Ovary (tissue), 9 donors: ENCODE measurements around the gene MAST1. TPM values are rescaled to one million over a fixed set of nuclear protein-coding genes. Genes with fewer than 3 reads are reported as not detected.

ENCODE experiments used
- DNase-seq, 5 donors: peaks; one replicate each; pipeline ENCODE4 v3.0.0-alpha.2; 2019 to 2020
- H3K27ac ChIP-seq, 2 donors: fragments of 200-600 bp; one replicate each; pipeline versions ENCODE4 v1.5.1 to v1.8.0; 2019 to 2022
- H3K27me3 ChIP-seq: fragments of 200-600 bp; one replicate; pipeline ENCODE4 v1.8.0; 2022
- H3K36me3 ChIP-seq: fragments of 200-600 bp; sonication (generic); one replicate; pipeline ENCODE4 v1.5.1; 2019
- H3K4me1 ChIP-seq: one replicate; pipeline ENCODE4 v1.8.1; 2013; ENCODE audit warnings: mild to moderate bottlenecking, moderate library complexity; ENCODE audit not compliant: insufficient read depth
- H3K4me3 ChIP-seq: fragments of 200-600 bp; sonication (generic); one replicate; pipeline ENCODE4 v1.5.1; 2017
- H3K9me3 ChIP-seq, 2 donors: fragments of 200-600 bp in 1 of 2; sonication (generic) in 1 of 2; one replicate each; pipeline versions ENCODE4 v1.5.1 to v1.8.1; 2013 to 2019; ENCODE audit warnings: mild to moderate bottlenecking in 1 of 2, moderate library complexity in 1 of 2
- CTCF ChIP-seq, 3 donors: fragments of 450-650 bp in 2 of 3; fragments of 200-600 bp in 1 of 3; IDR thresholded peaks; one replicate each; pipeline versions ENCODE4 v1.5.1 to v1.8.0; 2016 to 2022; ENCODE audit warnings: antibody characterized with exemption in 3 of 3, mild to moderate bottlenecking in 1 of 3
- EP300 ChIP-seq: sonication (generic); formaldehyde crosslinking; IDR thresholded peaks from one replicate; pipeline ENCODE4 v1.6.1; 2017; ENCODE audit warnings: antibody characterized with exemption
- POLR2A ChIP-seq: fragments of 450-650 bp; IDR thresholded peaks from one replicate; pipeline ENCODE4 v1.6.1; 2017; ENCODE audit warnings: antibody characterized with exemption, mild to moderate bottlenecking, moderate library complexity
- WGBS, 3 donors: extraction: QIAGEN DNeasy Blood & Tissue Kit in 1 of 3; methylation state at CpG; one replicate each; pipeline versions ENCODE4 v1.1.5 to v1.1.7; 2013 to 2017; 5-methylcytosine and 5-hydroxymethylcytosine counted together
- intact Hi-C, 4 donors: fragments of 100-400 bp; cut with DNase I; formaldehyde crosslinking; loops; one replicate each; pipeline versions ENCODE4 v1.11.0 to v1.15.1; 2022 to 2023
- polyA plus RNA-seq, 2 donors: library from polyadenylated mRNA; stranded (reverse); fragments of 200-250 nt in 1 of 2; fragments of 350-450 nt in 1 of 2; fragmentation: Illumina TruSeq in 1 of 2; extraction: RNeasy Lipid Tissue Mini Kit (QIAGEN cat#74804) in 1 of 2; gene quantifications; one replicate each; pipeline ENCODE4 v1.2.3, GENCODE V29; 2013 to 2014
- total RNA-seq, 7 donors: library from RNA; depleted of rRNA in 2 of 7; stranded (reverse); fragments of >200 nt in 2 of 7; fragmentation: NEBNext Ultra II Directional in 3 of 7; extraction: Animal tissue kit (Norgen Biotek cat#: 25700) in 3 of 7; gene quantifications; one replicate each; pipeline versions ENCODE4 v1.1.0 to v1.2.4, GENCODE V29; 2016 to 2023
- donor health status: DM: no; HTN: no; CAD: no; lungs with moderate emphysema.
- donor health status: DM: no; HTN: no; CAD: no.
- donor health status: Bipolar disorder and iron deficiency.
- donor health status: DM: yes; HTN: yes; CAD: no.
- donor health status: DM: no; HTN: no; CAD: no.
- donor health status: DM: yes; HTN: yes; CAD: no.

The MAST1 gene
- total and polyA plus RNA-seq, 9 donors = 0.25 to 2.4 (median 1.1) TPM

GRCh38 chr19:12799742-12800465, 38.4 kb upstream of the MAST1 start:
- H3K9me3 ChIP-seq = no peaks in the 10 kb centered on the region
- TF ChIP-seq CTCF (IDR thresholded peaks at IDR 0.05) = no peak
- TF ChIP-seq POLR2A = no peak
- TF ChIP-seq EP300 = no peak
- DNase-seq = peak in 2 of 5 donors; percentile 25 to 29
- no peak overlapping the region for H3K4me3 ChIP-seq
- peaks cover 4% of the 10 kb centered on the region for H3K4me1 ChIP-seq
- H3K27ac ChIP-seq = no peak overlapping the region
- intact Hi-C loops = loop anchor here (5.0 kb wide), 2 partner anchors 33 to 38 kb away; no protein-coding TSS in a partner anchor
- no peaks in the 10 kb centered on the region for H3K36me3 ChIP-seq
- 83 to 87% (median 83%) methylated on average over 18 of the region's 18 CpGs for WGBS, 3 donors
- no peaks in the 10 kb centered on the region for H3K27me3 ChIP-seq

GRCh38 chr19:12800466-12800770, 37.9 kb upstream of the MAST1 start:
- no peaks in the 10 kb centered on the region for H3K9me3 ChIP-seq
- H3K27ac ChIP-seq = no peak overlapping the region
- H3K4me1 ChIP-seq = peaks cover 4% of the 10 kb centered on the region
- DNase-seq = no peak
- intact Hi-C loops = loop anchor here in 3 of 4 donors (5.0 kb wide), 1 partner anchor 33 kb away; no protein-coding TSS in a partner anchor
- H3K4me3 ChIP-seq = peak overlapping the region; percentile 78
- H3K36me3 ChIP-seq = no peaks in the 10 kb centered on the region
- 50 to 75% (median 73%) methylated on average over 1 of the region's 1 CpG for WGBS, 3 donors
- no peak for TF ChIP-seq CTCF (IDR thresholded peaks at IDR 0.05)
- TF ChIP-seq EP300 = no peak
- TF ChIP-seq POLR2A = no peak
- H3K27me3 ChIP-seq = no peaks in the 10 kb centered on the region

- Histone ChIP-seq H3K4me1 (peaks cover 4% of the 10 kb centered on the region), H3K36me3 (no peaks in the 10 kb centered on the region), H3K9me3 (no peaks in the 10 kb centered on the region), H3K27ac (peak overlapping the region; percentile 44 to 75), H3K27me3 (no peaks in the 10 kb centered on the region), H3K4me3 (peak overlapping the region; percentile 78)
- DNase-seq = peak in 2 of 5 donors; percentile 48 to 54
- intact Hi-C loops = loop anchor here in 3 of 4 donors (5.0 kb wide), 1 partner anchor 34 kb away; no protein-coding TSS in a partner anchor
- WGBS, 3 donors = 2 to 5% (median 4%) methylated on average over 36 to 38 of the region's 38 CpGs
- TF ChIP-seq CTCF (IDR thresholded peaks at IDR 0.05) (peak in 1 of 3 donors; percentile 3), POLR2A (no peak), EP300 (no peak)
Observed at GRCh38 chr19:12800923-12801465, 37.3 kb upstream of the MAST1 start.

GRCh38 chr19:12801466-12802266, 36.6 kb upstream of the MAST1 start, which contains the start of the genes PRDX2 and THSD8:
PRDX2 (minus strand) TSS chr19:12801800; CDS start chr19:12801261, 539 bp downstream.
THSD8 (plus strand) TSS chr19:12802069; CDS start chr19:12802072, 3 bp downstream.
- intact Hi-C loops = loop anchor here in 3 of 4 donors (5.0 kb wide), 1 partner anchor 34 kb away; no protein-coding TSS in a partner anchor
- no peaks in the 10 kb centered on the region for H3K36me3 ChIP-seq
- TF ChIP-seq CTCF (IDR thresholded peaks at IDR 0.05) (peak in 1 of 3 donors; percentile 16), EP300 (no peak), POLR2A (peak; percentile 68)
- H3K27ac ChIP-seq = peak within 1 kb of the TSS; percentile 44 to 75
- no peaks in the 10 kb centered on the region for H3K9me3 ChIP-seq
- peak; percentile 83 to 92 (median 88) for DNase-seq
- no peaks in the 10 kb centered on the region for H3K27me3 ChIP-seq
- H3K4me1 ChIP-seq = peaks cover 6% of the 10 kb centered on the region
- WGBS, 3 donors = 0 to 1% (median 0%) methylated on average over 23 to 78 of the region's 78 CpGs
- peak within 1 kb of the TSS; percentile 78 for H3K4me3 ChIP-seq
